ENCODE data around the gene STK32A.

DNA sequence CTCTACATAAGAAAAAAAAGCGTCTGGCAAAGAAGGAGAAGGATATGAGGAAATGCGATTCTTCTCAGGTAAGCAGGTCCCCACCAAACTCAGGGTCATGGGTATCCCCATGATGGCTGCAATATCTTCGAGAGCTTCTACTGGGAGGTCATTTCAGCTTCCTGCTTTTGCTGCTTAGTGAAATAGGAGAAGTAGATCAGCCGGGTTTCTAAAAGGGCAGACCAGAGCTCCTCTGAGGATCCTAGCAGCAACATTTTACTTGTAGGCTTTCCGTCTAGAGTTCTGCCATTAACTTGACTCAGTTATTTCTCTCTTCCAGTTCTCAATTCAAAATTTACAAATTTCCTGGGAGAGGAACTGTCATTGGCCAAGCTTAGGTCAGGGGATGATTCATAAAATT is 140.3 kb downstream of the STK32A start:
- TF ChIP-seq POLR2A (IDR thresholded peaks at IDR 0.05), result no peak
- TF ChIP-seq, protein P1, sequence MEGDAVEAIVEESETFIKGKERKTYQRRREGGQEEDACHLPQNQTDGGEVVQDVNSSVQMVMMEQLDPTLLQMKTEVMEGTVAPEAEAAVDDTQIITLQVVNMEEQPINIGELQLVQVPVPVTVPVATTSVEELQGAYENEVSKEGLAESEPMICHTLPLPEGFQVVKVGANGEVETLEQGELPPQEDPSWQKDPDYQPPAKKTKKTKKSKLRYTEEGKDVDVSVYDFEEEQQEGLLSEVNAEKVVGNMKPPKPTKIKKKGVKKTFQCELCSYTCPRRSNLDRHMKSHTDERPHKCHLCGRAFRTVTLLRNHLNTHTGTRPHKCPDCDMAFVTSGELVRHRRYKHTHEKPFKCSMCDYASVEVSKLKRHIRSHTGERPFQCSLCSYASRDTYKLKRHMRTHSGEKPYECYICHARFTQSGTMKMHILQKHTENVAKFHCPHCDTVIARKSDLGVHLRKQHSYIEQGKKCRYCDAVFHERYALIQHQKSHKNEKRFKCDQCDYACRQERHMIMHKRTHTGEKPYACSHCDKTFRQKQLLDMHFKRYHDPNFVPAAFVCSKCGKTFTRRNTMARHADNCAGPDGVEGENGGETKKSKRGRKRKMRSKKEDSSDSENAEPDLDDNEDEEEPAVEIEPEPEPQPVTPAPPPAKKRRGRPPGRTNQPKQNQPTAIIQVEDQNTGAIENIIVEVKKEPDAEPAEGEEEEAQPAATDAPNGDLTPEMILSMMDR (IDR thresholded peaks at IDR 0.05), result no peak
